Measurements from ENCODE around the gene IFIT2.
"Not testable (repeated sequence)": the region's sequence is repeated elsewhere in the genome, so short reads cannot be mapped to it uniquely, and the experiment has no call there.

IFIT2 gene

GRCh38 chr10:89330537-89331212 lies 28.8 kb downstream of the IFIT2 start:
- no peak overlapping the region for H3K27ac ChIP-seq (ENCODE audit: low read depth, low read length, poor library complexity, severe bottlenecking)
- no peaks in the 10 kb centered on the region for H3K4me1 ChIP-seq (ENCODE audit: insufficient read depth, low read length, severe bottlenecking)
- no peaks in the 10 kb centered on the region for H3K79me2 ChIP-seq (ENCODE audit: insufficient read depth, low read length)
- H3K36me3 ChIP-seq (ENCODE audit: insufficient read depth, low read length), result no peaks in the 10 kb centered on the region
- H3K9me2 ChIP-seq (ENCODE audit: low read depth, low read length), result no peaks in the 10 kb centered on the region
- H3K27me3 ChIP-seq (ENCODE audit: insufficient read depth, low read length), result no peaks in the 10 kb centered on the region
- H3K4me2 ChIP-seq (ENCODE audit: low read length), result no peak overlapping the region
- no peaks in the 10 kb centered on the region for H3F3A ChIP-seq (ENCODE audit: insufficient read depth, low read length)
- no peak overlapping the region for H3K9ac ChIP-seq (ENCODE audit: low read length)
- H4K20me1 ChIP-seq (ENCODE audit: insufficient read depth, low read length), result no peaks in the 10 kb centered on the region
- no peaks in the 10 kb centered on the region for H3K9me3 ChIP-seq (ENCODE audit: low read length)
- H2AFZ ChIP-seq (ENCODE audit: low read length), result no peak overlapping the region
- no peak overlapping the region for H3K4me3 ChIP-seq (ENCODE audit: low read depth, low read length, poor library complexity, severe bottlenecking)
- TF ChIP-seq EZH2 (IDR thresholded peaks at IDR 0.05; ENCODE audit: borderline replicate concordance, low read length) (no peak), CTCF (IDR thresholded peaks at IDR 0.05; ENCODE audit: low read length) (no peak)

- not testable (repeated sequence) for H2AFZ ChIP-seq (ENCODE audit: low read length); H4K20me1 ChIP-seq (ENCODE audit: insufficient read depth, low read length); H3F3A ChIP-seq (ENCODE audit: insufficient read depth, low read length); H3K36me3 ChIP-seq (ENCODE audit: insufficient read depth, low read length); H3K4me2 ChIP-seq (ENCODE audit: low read length); H3K4me3 ChIP-seq (ENCODE audit: low read depth, low read length, poor library complexity, severe bottlenecking); H3K27ac ChIP-seq (ENCODE audit: low read depth, low read length, poor library complexity, severe bottlenecking); H3K9ac ChIP-seq (ENCODE audit: low read length); H3K9me3 ChIP-seq (ENCODE audit: low read length); H3K79me2 ChIP-seq (ENCODE audit: insufficient read depth, low read length); H3K9me2 ChIP-seq (ENCODE audit: low read depth, low read length); H3K27me3 ChIP-seq (ENCODE audit: insufficient read depth, low read length); H3K4me1 ChIP-seq (ENCODE audit: insufficient read depth, low read length, severe bottlenecking)
Measured at GRCh38 chr10:89331487-89332122, 29.8 kb downstream of the IFIT2 start.

GRCh38 chr10:89332123-89332633 lies 30.3 kb downstream of the IFIT2 start:
- Histone ChIP-seq H2AFZ (ENCODE audit: low read length) (no peak overlapping the region), H3K4me1 (ENCODE audit: insufficient read depth, low read length, severe bottlenecking) (no peaks in the 10 kb centered on the region), H3F3A (ENCODE audit: insufficient read depth, low read length) (no peaks in the 10 kb centered on the region), H3K9me2 (ENCODE audit: low read depth, low read length) (no peaks in the 10 kb centered on the region), H3K4me2 (ENCODE audit: low read length) (no peak overlapping the region), H3K36me3 (ENCODE audit: insufficient read depth, low read length) (no peaks in the 10 kb centered on the region), H3K27ac (ENCODE audit: low read depth, low read length, poor library complexity, severe bottlenecking) (no peak overlapping the region), H3K27me3 (ENCODE audit: insufficient read depth, low read length) (no peaks in the 10 kb centered on the region), H3K4me3 (ENCODE audit: low read depth, low read length, poor library complexity, severe bottlenecking) (no peak overlapping the region), H3K79me2 (ENCODE audit: insufficient read depth, low read length) (no peaks in the 10 kb centered on the region), H4K20me1 (ENCODE audit: insufficient read depth, low read length) (no peaks in the 10 kb centered on the region), H3K9ac (ENCODE audit: low read length) (no peak overlapping the region), H3K9me3 (ENCODE audit: low read length) (no peaks in the 10 kb centered on the region)
- TF ChIP-seq CTCF (IDR thresholded peaks at IDR 0.05; ENCODE audit: low read length) (no peak), EZH2 (IDR thresholded peaks at IDR 0.05; ENCODE audit: borderline replicate concordance, low read length) (no peak)
